H1 (cell line): ENCODE data around the gene ARAP2. TPM values are rescaled to one million over a fixed set of nuclear protein-coding genes. Genes with fewer than 3 reads are reported as not detected.

Experiments used
- CTCF ChIA-PET: fragments of 300-600 bp; sonication (Branson Sonifier 250); formaldehyde crosslinking; loops from one replicate; lab custom pipeline; 2021; ENCODE audit not compliant: partially characterized antibody; lab: Charles Lee
- POLR2A ChIA-PET: fragments of 300-600 bp; sonication (Branson Sonifier 250); formaldehyde crosslinking; loops from one replicate; lab custom pipeline; 2021; ENCODE audit warnings: inconsistent platforms; ENCODE audit not compliant: partially characterized antibody; lab: Charles Lee
- DNase-seq, 2 experiments: peaks; one replicate each; pipeline versions ENCODE4 v3.0.0 to v3.0.0-alpha.2; 2010 to 2022; ENCODE audit warnings: low spot score in 2 of 2, low read depth in 1 of 2, mixed read lengths in 1 of 2
- FAIRE-seq: peaks from 2 replicates; lab custom pipeline; 2011; peaks lifted over from hg19 to GRCh38; lab: Jason Lieb, UNC
- H2AFZ ChIP-seq: 2 replicates; pipeline ENCODE4 v1.8.1; 2012; ENCODE audit warnings: low read length, inconsistent platforms
- H2AK5ac ChIP-seq: 2 replicates; pipeline ENCODE4 v1.6.1; 2013; ENCODE audit warnings: low read depth, low read length
- H2BK120ac ChIP-seq: replicated peaks from 2 replicates; pipeline ENCODE3; 2013; ENCODE audit warnings: low read depth, low read length, inconsistent platforms
- H2BK12ac ChIP-seq: 2 replicates; pipeline ENCODE4 v1.6.1; 2013; ENCODE audit warnings: low read depth, low read length
- H2BK15ac ChIP-seq: 2 replicates; pipeline ENCODE4 v1.6.1; 2013; ENCODE audit warnings: low read length
- H2BK20ac ChIP-seq: 2 replicates; pipeline ENCODE4 v1.6.1; 2013; ENCODE audit warnings: low read length
- H2BK5ac ChIP-seq: 2 replicates; pipeline ENCODE4 v1.6.1; 2013; ENCODE audit warnings: low read depth, low read length
- H3K14ac ChIP-seq: 2 replicates; pipeline ENCODE4 v1.6.1; 2013; ENCODE audit warnings: inconsistent platforms; ENCODE audit not compliant: insufficient read length
- H3K18ac ChIP-seq: 2 replicates; pipeline ENCODE4 v1.6.1; 2013; ENCODE audit warnings: low read length; ENCODE audit errors: extremely low read depth
- H3K23ac ChIP-seq: 2 replicates; pipeline ENCODE4 v1.6.1; 2013; ENCODE audit warnings: inconsistent platforms; ENCODE audit not compliant: insufficient read length
- H3K23me2 ChIP-seq: 2 replicates; pipeline ENCODE4 v1.6.1; 2013; ENCODE audit warnings: low read depth, low read length
- H3K27ac ChIP-seq: 2 replicates; pipeline ENCODE4 v1.6.1; 2011; ENCODE audit warnings: low read depth, low read length, inconsistent platforms
- H3K27me3 ChIP-seq, 4 experiments: replicated peaks in 1 of 4; 1 replicate in 1 of 4; 2 replicates in 3 of 4; pipeline versions ENCODE4 v1.6.1 to v1.8.1; 2011 to 2013; ENCODE audit warnings: low read length in 3 of 4, mild to moderate bottlenecking in 3 of 4, inconsistent platforms in 2 of 4, mixed read lengths in 2 of 4, moderate library complexity in 1 of 4; ENCODE audit not compliant: control insufficient read depth in 3 of 4, insufficient read depth in 3 of 4; ENCODE audit errors: extremely low read depth in 1 of 4
- H3K36me3 ChIP-seq, 4 experiments: 2 replicates each; pipeline versions ENCODE4 v1.6.1 to v1.8.1; 2011 to 2013; ENCODE audit warnings: mild to moderate bottlenecking in 4 of 4, low read length in 3 of 4, moderate library complexity in 2 of 4, control low read depth in 1 of 4, inconsistent platforms in 1 of 4; ENCODE audit not compliant: insufficient read depth in 4 of 4, control insufficient read depth in 2 of 4
- H3K4ac ChIP-seq: replicated peaks from 2 replicates; pipeline ENCODE3; 2013; ENCODE audit warnings: low read length, low read depth, mixed read lengths, inconsistent platforms; ENCODE audit not compliant: insufficient read length
- H3K4me1 ChIP-seq, 4 experiments: replicated peaks in 1 of 4; 1 replicate in 1 of 4; 2 replicates in 3 of 4; pipeline versions ENCODE4 v1.6.1 to v1.8.1; 2011 to 2013; ENCODE audit warnings: low read length in 3 of 4, inconsistent platforms in 2 of 4, mixed read lengths in 1 of 4; ENCODE audit not compliant: insufficient read depth in 4 of 4, control insufficient read depth in 3 of 4
- H3K4me2 ChIP-seq, 2 experiments: 2 replicates each; pipeline versions ENCODE4 v1.6.1 to v1.8.1; 2011 to 2013; ENCODE audit warnings: low read depth in 2 of 2, low read length in 2 of 2, control low read depth in 1 of 2, inconsistent platforms in 1 of 2, mild to moderate bottlenecking in 1 of 2; ENCODE audit not compliant: insufficient read depth in 1 of 2
- H3K4me3 ChIP-seq, 4 experiments: fragments of 200-600, 300-600 bp in 1 of 4; sonication (generic), shearing (Covaris generic), sonication (Bioruptor Twin) in 1 of 4; 2 replicates each; pipeline versions ENCODE4 v1.5.1 to v1.8.1; 2011 to 2016; ENCODE audit warnings: low read length in 4 of 4, low read depth in 3 of 4, control low read depth in 2 of 4, inconsistent platforms in 2 of 4, mild to moderate bottlenecking in 2 of 4, mixed read lengths in 1 of 4, moderate library complexity in 1 of 4; ENCODE audit not compliant: insufficient read depth in 2 of 4; ENCODE audit errors: extremely low read depth in 1 of 4
- H3K56ac ChIP-seq: replicated peaks from 2 replicates; pipeline ENCODE3; 2013; ENCODE audit warnings: low read depth, mild to moderate bottlenecking, mixed read lengths, low read length, inconsistent platforms; ENCODE audit not compliant: insufficient read length
- H3K79me1 ChIP-seq: 2 replicates; pipeline ENCODE4 v1.6.1; 2013; ENCODE audit warnings: low read depth, low read length, control low read depth
- H3K79me2 ChIP-seq, 2 experiments: 2 replicates each; pipeline versions ENCODE4 v1.6.1 to v1.8.1; 2012 to 2013; ENCODE audit warnings: low read length in 2 of 2, mild to moderate bottlenecking in 2 of 2, inconsistent platforms in 1 of 2; ENCODE audit not compliant: insufficient read depth in 2 of 2, control insufficient read depth in 1 of 2
- H3K9ac ChIP-seq, 4 experiments: replicated peaks in 1 of 4; 1 replicate in 1 of 4; 2 replicates in 3 of 4; pipeline versions ENCODE4 v1.6.1 to v1.8.1; 2011 to 2013; ENCODE audit warnings: low read depth in 3 of 4, low read length in 3 of 4, control low read depth in 2 of 4, mild to moderate bottlenecking in 2 of 4, moderate library complexity in 2 of 4, inconsistent platforms in 1 of 4; ENCODE audit errors: extremely low read depth in 1 of 4
- H3K9me3 ChIP-seq, 2 experiments: 2 replicates each; pipeline versions ENCODE4 v1.6.1 to v1.8.1; 2012 to 2013; ENCODE audit warnings: mild to moderate bottlenecking in 2 of 2, moderate library complexity in 2 of 2, control low read depth in 1 of 2, inconsistent platforms in 1 of 2, low read depth in 1 of 2, low read length in 1 of 2, mixed read lengths in 1 of 2; ENCODE audit not compliant: insufficient read depth in 2 of 2
- H4K20me1 ChIP-seq, 2 experiments: replicated peaks in 1 of 2; 2 replicates each; pipeline versions ENCODE3 to v1.8.1; 2011 to 2013; ENCODE audit warnings: inconsistent platforms in 2 of 2, low read length in 2 of 2, mild to moderate bottlenecking in 1 of 2; ENCODE audit not compliant: insufficient read depth in 2 of 2, control insufficient read depth in 1 of 2
- H4K5ac ChIP-seq: 2 replicates; pipeline ENCODE4 v1.6.1; 2013; ENCODE audit warnings: low read length, low read depth, mixed read lengths, inconsistent platforms; ENCODE audit not compliant: insufficient read length
- H4K8ac ChIP-seq: 2 replicates; pipeline ENCODE4 v1.8.0; 2013; ENCODE audit warnings: mild to moderate bottlenecking, moderate library complexity, low read length, inconsistent platforms; ENCODE audit not compliant: insufficient read depth; ENCODE audit errors: extremely low read depth
- H4K91ac ChIP-seq: replicated peaks from 2 replicates; pipeline ENCODE3; 2013; ENCODE audit warnings: low read length, mixed read lengths, inconsistent platforms; ENCODE audit not compliant: insufficient read length
- ASH2L ChIP-seq: fragments of 200-600, 300-600 bp; sonication (generic); IDR thresholded peaks from one replicate; pipeline ENCODE4 v1.7.1; 2017; ENCODE audit warnings: low read length
- ATF3 ChIP-seq: IDR thresholded peaks from 2 replicates; pipeline ENCODE4 v1.6.1; 2011; ENCODE audit warnings: low read depth, mild to moderate bottlenecking, low read length; ENCODE audit not compliant: insufficient read depth
- BCL11A ChIP-seq, 2 experiments: IDR thresholded peaks; one replicate each; pipeline ENCODE4 v1.6.1; 2011; ENCODE audit warnings: low read depth in 2 of 2, low read length in 2 of 2, mild to moderate bottlenecking in 2 of 2
- CBX8 ChIP-seq: fragments of 300-800, 300-1000 bp; sonication (generic); IDR thresholded peaks from 2 replicates; pipeline ENCODE4 v1.7.1; 2016; ENCODE audit warnings: low read depth, low read length, borderline replicate concordance
- CHD1 ChIP-seq: IDR thresholded peaks from 2 replicates; pipeline ENCODE4 v1.6.1; 2012; ENCODE audit warnings: low read depth, low read length, improper control_type of control experiment
- GTF2F1 ChIP-seq: IDR thresholded peaks from 2 replicates; pipeline ENCODE4 v1.6.1; 2012; ENCODE audit warnings: low read depth, low read length, improper control_type of control experiment, borderline replicate concordance
- JUND ChIP-seq: IDR thresholded peaks from 2 replicates; pipeline ENCODE4 v1.6.1; 2011; ENCODE audit warnings: mild to moderate bottlenecking, improper control_type of control experiment, low read length
- POU5F1 ChIP-seq: IDR thresholded peaks from 2 replicates; pipeline ENCODE4 v1.6.1; 2011; ENCODE audit warnings: low read depth, mild to moderate bottlenecking, low read length, moderate library complexity
- SAP30 ChIP-seq: fragments of 300-600 bp; sonication (generic); IDR thresholded peaks from 2 replicates; pipeline ENCODE4 v1.7.1; 2012; ENCODE audit warnings: low read length, moderate library complexity, mild to moderate bottlenecking, inconsistent platforms; ENCODE audit not compliant: insufficient read depth, insufficient replicate concordance
- SIX5 ChIP-seq: IDR thresholded peaks from 2 replicates; pipeline ENCODE4 v1.6.1; 2011; ENCODE audit warnings: mild to moderate bottlenecking, low read depth, low read length
- SP1 ChIP-seq: IDR thresholded peaks from 2 replicates; pipeline ENCODE4 v1.6.1; 2011; ENCODE audit warnings: low read depth, low read length
- SP2 ChIP-seq: IDR thresholded peaks from 2 replicates; pipeline ENCODE4 v1.6.1; 2012; ENCODE audit warnings: mild to moderate bottlenecking, low read length, inconsistent platforms
- SUZ12 ChIP-seq: fragments of 200-600 bp; sonication (generic); IDR thresholded peaks from 2 replicates; pipeline ENCODE4 v1.6.1; 2012; ENCODE audit warnings: mild to moderate bottlenecking, inconsistent platforms, low read length, moderate library complexity, mixed read lengths
- TAF7 ChIP-seq: optimal IDR thresholded peaks from 2 replicates; pipeline ENCODE3; 2011; ENCODE audit warnings: low read depth, mild to moderate bottlenecking, inconsistent platforms, low read length, moderate library complexity, borderline replicate concordance
- TCF12 ChIP-seq: IDR thresholded peaks from 2 replicates; pipeline ENCODE4 v1.6.1; 2011; ENCODE audit warnings: low read depth, mild to moderate bottlenecking, low read length
- TEAD4 ChIP-seq: IDR thresholded peaks from 2 replicates; pipeline ENCODE4 v1.6.1; 2012; ENCODE audit warnings: low read depth, low read length, inconsistent platforms, mixed read lengths
- WGBS, 2 experiments: shearing (Covaris generic) in 1 of 2; methylation state at CpG; one replicate each; pipeline versions ENCODE4 v1.1.6 to v1.1.7; 2013 to 2015; ENCODE audit warnings: low lambda C conversion rate in 2 of 2, mixed read lengths in 2 of 2, inconsistent platforms in 1 of 2, low coverage in 1 of 2, missing lambda C conversion rate in 1 of 2; ENCODE audit not compliant: insufficient replicate concordance in 2 of 2, insufficient coverage in 1 of 2, insufficient read length in 1 of 2; ENCODE audit errors: extremely low coverage in 1 of 2, missing lambda C conversion rate in 1 of 2; 5-methylcytosine and 5-hydroxymethylcytosine counted together
- polyA plus RNA-seq, 7 experiments: library from polyadenylated mRNA; depleted of rRNA in 3 of 7; stranded (reverse) in 5 of 7; unstranded in 2 of 7; fragments of >200 nt in 5 of 7; fragments of 200-250 nt in 2 of 7; gene quantifications; 1 replicate in 5 of 7; 2 replicates in 1 of 7; 4 replicates in 1 of 7; pipeline versions ENCODE4 v1.2.1 to v1.2.3, GENCODE V29; 2011 to 2013; ENCODE audit warnings: missing spikeins in 2 of 7, mixed read lengths in 2 of 7
- total RNA-seq: library from RNA; stranded (reverse); fragmentation: NEBNext Ultra II Directional; extraction: Animal tissue kit (Norgen Biotek cat#: 25700); gene quantifications from 2 replicates; pipeline ENCODE4 v1.2.1, GENCODE V29; 2021

The ARAP2 gene
- total and polyA plus RNA-seq, 2 of the 8 experiments (the other 6 are each of a cell fraction or from before 2014, with no cell fraction given), result 0.15 to 2.3 TPM

GRCh38 chr4:36088542-36088941 lies 155.8 kb downstream of the ARAP2 start:
- Histone ChIP-seq H3K9ac (no peak overlapping the region), H4K20me1 (no peaks in the 10 kb centered on the region), H2BK12ac (no peak overlapping the region), H3K14ac (no peak overlapping the region), H3K4me1 (no peaks in the 10 kb centered on the region), H4K8ac (no peak overlapping the region), H3K27ac (no peak overlapping the region), H2AFZ (no peak overlapping the region), H3K9me3 (no peaks in the 10 kb centered on the region), H3K4me2 (no peak overlapping the region), H3K4me3 (no peak overlapping the region), H2BK120ac (no peak overlapping the region), H4K91ac (no peak overlapping the region), H3K79me2 (no peaks in the 10 kb centered on the region), H3K36me3 (no peaks in the 10 kb centered on the region), H3K23ac (no peak overlapping the region), H4K5ac (no peak overlapping the region), H3K56ac (no peak overlapping the region), H3K4ac (no peak overlapping the region), H3K18ac (no peak overlapping the region), H3K79me1 (no peaks in the 10 kb centered on the region), H2BK20ac (no peak overlapping the region), H3K23me2 (no peaks in the 10 kb centered on the region), H2BK15ac (no peak overlapping the region), H3K27me3 (no peaks in the 10 kb centered on the region), H2BK5ac (no peak overlapping the region), H2AK5ac (no peak overlapping the region)
- FAIRE-seq (no peak), DNase-seq (no peak)
- ChIA-PET POLR2A (no interaction called here), CTCF (no interaction called here)
- 81% methylated on average over 1 of the region's 1 CpG; no CpG with 5 or more reads in 1 of the 2 experiments for WGBS, 2 experiments
- TF ChIP-seq SAP30 (no peak), ASH2L (no peak), SP2 (no peak), TAF7 (no peak), BCL11A (IDR thresholded peaks at IDR 0.05; ENCODE audit: low read depth in 2 of 2, low read length in 2 of 2) (no peak), CHD1 (no peak), SIX5 (no peak), POU5F1 (no peak), ATF3 (no peak), TEAD4 (no peak), CBX8 (no peak), SP1 (no peak), SUZ12 (no peak), JUND (no peak), TCF12 (no peak), GTF2F1 (no peak)
